GM12801 (cell line): ENCODE measurements around the gene HRH2.

Experiments used
- TF ChIP-seq, protein P1 (sequence below): IDR thresholded peaks from one replicate; pipeline ENCODE4 v1.5.1; 2011; ENCODE audit warnings: control low read depth; ENCODE audit not compliant: insufficient read length; ENCODE audit errors: extremely low read depth

Gene HRH2

DNA sequence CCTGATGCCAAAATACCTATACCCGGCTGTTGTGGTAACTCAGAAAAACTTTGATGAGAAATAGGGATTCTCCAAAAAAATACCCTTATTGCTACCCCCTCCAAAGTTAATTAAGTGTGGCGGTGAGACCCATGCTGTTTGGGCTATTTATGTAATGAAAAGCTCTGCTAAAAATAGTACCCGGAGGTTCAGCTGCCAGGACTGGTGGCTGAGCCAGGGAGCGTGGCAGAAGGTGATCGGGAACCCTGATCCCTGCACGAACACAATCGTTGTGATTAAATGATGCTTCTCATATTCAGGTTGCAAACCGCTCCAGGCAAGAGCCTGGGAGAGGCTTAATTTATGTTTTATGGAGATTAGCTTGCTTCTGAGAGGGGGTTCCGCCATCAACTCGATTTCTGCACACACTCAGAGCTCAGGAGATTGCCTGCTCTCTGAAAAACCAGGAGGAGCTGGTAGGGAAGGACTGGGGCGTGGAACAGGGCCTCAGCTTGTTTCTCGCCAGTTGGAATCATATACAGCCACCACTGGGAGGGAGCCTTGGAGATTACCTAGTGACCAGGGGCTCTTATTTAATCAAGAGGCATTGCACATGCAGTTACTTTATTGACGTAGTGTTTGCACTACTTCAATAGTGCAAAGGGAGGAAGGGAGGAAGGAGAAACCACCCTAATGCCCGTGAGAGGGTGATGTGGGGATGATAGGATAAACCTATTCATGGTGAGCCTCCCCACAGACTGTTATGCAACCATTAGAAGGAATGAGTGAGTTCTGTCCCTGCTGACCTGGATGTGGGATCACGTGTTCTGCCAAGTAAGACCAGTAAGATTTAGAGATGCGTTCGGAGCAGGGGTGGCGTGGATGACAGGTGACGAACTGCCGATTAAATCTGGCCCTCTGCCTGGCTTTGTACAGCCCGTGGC, 23.4 kb downstream of the HRH2 start:
- TF ChIP-seq, protein P1, sequence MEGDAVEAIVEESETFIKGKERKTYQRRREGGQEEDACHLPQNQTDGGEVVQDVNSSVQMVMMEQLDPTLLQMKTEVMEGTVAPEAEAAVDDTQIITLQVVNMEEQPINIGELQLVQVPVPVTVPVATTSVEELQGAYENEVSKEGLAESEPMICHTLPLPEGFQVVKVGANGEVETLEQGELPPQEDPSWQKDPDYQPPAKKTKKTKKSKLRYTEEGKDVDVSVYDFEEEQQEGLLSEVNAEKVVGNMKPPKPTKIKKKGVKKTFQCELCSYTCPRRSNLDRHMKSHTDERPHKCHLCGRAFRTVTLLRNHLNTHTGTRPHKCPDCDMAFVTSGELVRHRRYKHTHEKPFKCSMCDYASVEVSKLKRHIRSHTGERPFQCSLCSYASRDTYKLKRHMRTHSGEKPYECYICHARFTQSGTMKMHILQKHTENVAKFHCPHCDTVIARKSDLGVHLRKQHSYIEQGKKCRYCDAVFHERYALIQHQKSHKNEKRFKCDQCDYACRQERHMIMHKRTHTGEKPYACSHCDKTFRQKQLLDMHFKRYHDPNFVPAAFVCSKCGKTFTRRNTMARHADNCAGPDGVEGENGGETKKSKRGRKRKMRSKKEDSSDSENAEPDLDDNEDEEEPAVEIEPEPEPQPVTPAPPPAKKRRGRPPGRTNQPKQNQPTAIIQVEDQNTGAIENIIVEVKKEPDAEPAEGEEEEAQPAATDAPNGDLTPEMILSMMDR = no peak

DNA sequence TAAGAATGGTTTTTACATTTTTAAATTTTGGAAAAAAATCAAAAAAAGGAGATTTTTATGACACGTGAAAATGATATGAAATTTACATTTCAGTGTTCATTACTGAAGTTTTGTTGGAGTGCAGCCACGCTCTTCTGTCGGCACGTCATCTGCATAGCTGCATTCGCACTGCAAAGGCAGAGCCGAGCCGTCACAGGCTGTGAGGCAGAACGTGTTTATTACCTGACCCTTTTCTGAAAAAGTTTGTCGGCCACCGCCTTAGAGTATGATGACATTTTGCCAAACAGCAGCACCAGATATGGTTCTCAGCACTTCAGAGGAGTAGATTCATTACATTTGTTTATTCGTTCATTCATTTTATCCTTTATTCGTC, 24.1 kb downstream of the HRH2 start:
- TF ChIP-seq, protein P1 = no peak

DNA sequence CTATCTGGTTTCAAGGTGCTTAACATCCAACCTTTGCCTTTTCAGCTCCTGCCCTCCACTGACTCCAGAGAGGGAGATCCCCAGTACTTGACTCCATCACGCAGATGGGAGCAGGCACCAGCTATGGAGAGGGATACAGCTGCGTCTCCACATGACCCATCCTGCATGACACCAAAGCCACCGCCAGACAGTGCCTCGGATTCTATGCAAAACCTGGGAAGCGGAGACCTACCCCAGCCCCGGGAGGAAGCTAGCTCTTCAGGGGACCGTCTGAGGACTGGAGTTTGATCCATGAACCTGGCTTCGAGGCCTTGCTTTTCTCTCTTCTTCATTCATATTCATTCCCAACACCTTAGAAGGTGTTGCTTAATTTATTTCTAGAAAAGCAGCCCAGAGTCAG, 24.8 kb downstream of the HRH2 start:
- TF ChIP-seq, protein P1 = no peak

DNA sequence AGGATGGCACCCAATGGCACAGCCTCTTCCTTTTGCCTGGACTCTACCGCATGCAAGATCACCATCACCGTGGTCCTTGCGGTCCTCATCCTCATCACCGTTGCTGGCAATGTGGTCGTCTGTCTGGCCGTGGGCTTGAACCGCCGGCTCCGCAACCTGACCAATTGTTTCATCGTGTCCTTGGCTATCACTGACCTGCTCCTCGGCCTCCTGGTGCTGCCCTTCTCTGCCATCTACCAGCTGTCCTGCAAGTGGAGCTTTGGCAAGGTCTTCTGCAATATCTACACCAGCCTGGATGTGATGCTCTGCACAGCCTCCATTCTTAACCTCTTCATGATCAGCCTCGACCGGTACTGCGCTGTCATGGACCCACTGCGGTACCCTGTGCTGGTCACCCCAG, 25.4 kb downstream of the HRH2 start:
- TF ChIP-seq, protein P1 = no peak

DNA sequence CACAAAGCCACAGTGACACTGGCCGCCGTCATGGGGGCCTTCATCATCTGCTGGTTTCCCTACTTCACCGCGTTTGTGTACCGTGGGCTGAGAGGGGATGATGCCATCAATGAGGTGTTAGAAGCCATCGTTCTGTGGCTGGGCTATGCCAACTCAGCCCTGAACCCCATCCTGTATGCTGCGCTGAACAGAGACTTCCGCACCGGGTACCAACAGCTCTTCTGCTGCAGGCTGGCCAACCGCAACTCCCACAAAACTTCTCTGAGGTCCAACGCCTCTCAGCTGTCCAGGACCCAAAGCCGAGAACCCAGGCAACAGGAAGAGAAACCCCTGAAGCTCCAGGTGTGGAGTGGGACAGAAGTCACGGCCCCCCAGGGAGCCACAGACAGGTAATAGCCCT, 26.1 kb downstream of the HRH2 start:
- TF ChIP-seq, protein P1 = no peak

DNA sequence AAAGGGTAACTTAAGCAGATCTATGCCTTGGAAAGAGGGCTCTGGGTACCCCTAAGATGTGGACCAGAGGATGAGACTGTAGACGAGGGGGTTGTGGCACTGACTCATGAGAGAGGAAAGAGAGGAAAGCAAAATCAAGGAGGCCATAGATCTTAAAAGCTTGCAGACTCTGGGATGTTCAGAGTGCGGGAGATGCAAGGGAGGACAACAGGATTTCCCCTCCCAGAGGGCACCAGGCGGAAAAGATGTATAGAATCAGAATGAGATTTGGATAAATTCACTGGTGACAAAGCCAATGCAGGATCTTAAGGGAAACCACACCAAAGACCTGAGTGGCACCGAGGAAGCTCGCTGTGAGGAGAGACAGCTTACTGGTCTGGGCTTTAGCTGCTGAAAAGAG, 27.1 kb downstream of the HRH2 start:
- TF ChIP-seq, protein P1 = no peak

DNA sequence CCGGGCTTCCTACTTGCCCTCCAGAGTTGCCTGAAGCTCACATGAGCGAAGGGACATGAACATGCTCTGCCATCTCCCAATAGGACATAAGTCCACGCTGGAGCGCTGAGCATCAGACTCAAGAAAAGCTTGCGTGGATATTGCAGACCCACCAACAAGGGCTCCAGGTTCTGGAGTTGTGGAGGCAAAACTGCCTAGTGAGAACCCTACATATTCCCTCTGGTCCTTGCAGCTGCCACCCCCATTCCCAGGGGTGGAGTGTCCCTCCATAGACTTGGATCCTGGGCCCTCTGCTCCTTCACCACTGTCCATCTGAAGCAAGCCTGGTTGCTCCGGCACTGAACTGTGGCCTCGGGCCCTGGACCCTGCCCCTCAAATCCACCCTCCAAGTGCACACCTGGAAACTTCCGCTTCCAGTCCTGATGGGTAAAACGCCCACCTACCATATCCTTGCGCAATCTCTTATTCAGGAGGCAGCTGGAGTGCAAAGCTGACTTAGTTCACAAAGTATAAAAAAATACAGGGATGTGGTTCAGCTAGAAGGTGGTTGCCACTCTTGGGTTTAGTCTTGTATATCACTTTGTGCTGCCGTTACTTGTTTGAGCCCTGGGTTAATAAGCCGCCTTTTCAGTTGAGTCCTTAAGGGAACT, 28.0 kb downstream of the HRH2 start:
- TF ChIP-seq, protein P1 = no peak
